K562 (cell line): ENCODE measurements around the gene BCL10. TPM values are rescaled to one million over a fixed set of nuclear protein-coding genes. Genes with fewer than 3 reads are reported as not detected.

Source experiments
- ARNT ChIP-seq, 2 experiments: fragments of 450-650 bp; IDR thresholded peaks; 2 replicates each; pipeline ENCODE4 v1.6.1; 2016; ENCODE audit warnings: mild to moderate bottlenecking in 1 of 2
- BRD4 ChIP-seq: fragments of 200-600 bp; sonication (generic); IDR thresholded peaks from 2 replicates; pipeline ENCODE4 v1.6.1; 2017; ENCODE audit warnings: inconsistent platforms
- NR0B1 ChIP-seq: fragments of 450-650 bp; IDR thresholded peaks from one replicate; pipeline ENCODE4 v1.6.1; 2018; ENCODE audit warnings: mild to moderate bottlenecking, moderate library complexity; ENCODE audit not compliant: partially characterized antibody
- ZNF184 ChIP-seq: sonication (generic); formaldehyde crosslinking; IDR thresholded peaks from 2 replicates; pipeline ENCODE4 v1.5.0; 2020; ENCODE audit warnings: missing genetic modification reagents
- polyA plus RNA-seq, 8 experiments: library from polyadenylated mRNA; depleted of rRNA in 4 of 8; stranded (reverse) in 5 of 8; unstranded in 3 of 8; fragments of >200 nt; fragmentation: Nextera tagmentation in 2 of 8; fragmentation: Illumina TruSeq in 1 of 8; extraction: Ambion mirVana in 2 of 8; extraction: Trizol in 1 of 8; gene quantifications; 2 replicates each; pipeline versions ENCODE4 v1.2.1 to v1.2.3, GENCODE V29; 2011 to 2014; ENCODE audit warnings: inconsistent platforms in 1 of 8, missing spikeins in 1 of 8
- total RNA-seq, 7 experiments: library from RNA; depleted of rRNA in 6 of 7; stranded (reverse); fragments of >200 nt in 6 of 7; fragmentation: Illumina TruSeq in 2 of 7; extraction: Trizol in 2 of 7; gene quantifications; 2 replicates each; pipeline versions ENCODE4 v1.2.1 to v1.2.3, GENCODE V29; 2011 to 2021; ENCODE audit warnings: low replicate concordance in 1 of 7
- TF ChIP-seq, protein P1 (sequence below): fragments of 450-650 bp; IDR thresholded peaks from 2 replicates; pipeline ENCODE4 v1.6.1; 2016; ENCODE audit warnings: mild to moderate bottlenecking, moderate library complexity

BCL10 gene
- total and polyA plus RNA-seq, 9 of the 15 experiments (the other 6 are each of a cell fraction or from before 2014, with no cell fraction given) = 8.0 to 19.4 (median 12.3) TPM

DNA sequence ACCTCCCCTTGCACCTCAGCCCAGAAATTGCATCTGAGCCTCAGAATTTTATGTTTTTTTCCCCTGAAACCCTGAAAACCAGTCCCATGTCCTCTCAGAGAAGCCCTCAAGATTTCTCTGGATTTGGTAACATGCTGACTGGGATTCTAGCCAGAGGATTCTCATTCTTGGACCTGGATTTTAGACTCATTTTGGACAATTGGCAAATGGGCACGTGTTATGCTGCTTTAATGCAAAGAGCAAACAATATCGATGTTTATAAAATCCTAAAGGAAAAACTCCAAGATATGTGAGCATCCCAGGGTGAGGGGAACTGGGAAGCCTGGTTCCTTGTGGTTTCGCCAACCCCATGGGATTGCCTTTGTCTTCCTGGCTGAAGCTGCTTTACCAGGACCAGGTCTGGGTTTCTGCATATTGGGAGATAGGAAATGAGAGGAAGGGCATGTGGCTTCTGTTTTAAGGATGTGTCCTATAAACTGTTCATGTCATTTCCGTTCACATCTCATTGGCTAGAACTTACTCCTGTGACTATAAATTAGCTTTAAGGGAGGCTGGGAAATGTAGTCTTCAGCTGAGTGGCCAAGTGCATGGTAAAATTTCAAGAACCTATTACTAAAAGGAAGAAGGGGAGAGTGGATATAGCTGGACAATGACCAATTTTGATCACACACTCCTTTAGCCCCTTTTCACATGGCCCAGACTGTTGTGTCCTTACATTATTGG lies 27.2 kb upstream of the BCL10 start (continued):
- TF ChIP-seq, protein P1, sequence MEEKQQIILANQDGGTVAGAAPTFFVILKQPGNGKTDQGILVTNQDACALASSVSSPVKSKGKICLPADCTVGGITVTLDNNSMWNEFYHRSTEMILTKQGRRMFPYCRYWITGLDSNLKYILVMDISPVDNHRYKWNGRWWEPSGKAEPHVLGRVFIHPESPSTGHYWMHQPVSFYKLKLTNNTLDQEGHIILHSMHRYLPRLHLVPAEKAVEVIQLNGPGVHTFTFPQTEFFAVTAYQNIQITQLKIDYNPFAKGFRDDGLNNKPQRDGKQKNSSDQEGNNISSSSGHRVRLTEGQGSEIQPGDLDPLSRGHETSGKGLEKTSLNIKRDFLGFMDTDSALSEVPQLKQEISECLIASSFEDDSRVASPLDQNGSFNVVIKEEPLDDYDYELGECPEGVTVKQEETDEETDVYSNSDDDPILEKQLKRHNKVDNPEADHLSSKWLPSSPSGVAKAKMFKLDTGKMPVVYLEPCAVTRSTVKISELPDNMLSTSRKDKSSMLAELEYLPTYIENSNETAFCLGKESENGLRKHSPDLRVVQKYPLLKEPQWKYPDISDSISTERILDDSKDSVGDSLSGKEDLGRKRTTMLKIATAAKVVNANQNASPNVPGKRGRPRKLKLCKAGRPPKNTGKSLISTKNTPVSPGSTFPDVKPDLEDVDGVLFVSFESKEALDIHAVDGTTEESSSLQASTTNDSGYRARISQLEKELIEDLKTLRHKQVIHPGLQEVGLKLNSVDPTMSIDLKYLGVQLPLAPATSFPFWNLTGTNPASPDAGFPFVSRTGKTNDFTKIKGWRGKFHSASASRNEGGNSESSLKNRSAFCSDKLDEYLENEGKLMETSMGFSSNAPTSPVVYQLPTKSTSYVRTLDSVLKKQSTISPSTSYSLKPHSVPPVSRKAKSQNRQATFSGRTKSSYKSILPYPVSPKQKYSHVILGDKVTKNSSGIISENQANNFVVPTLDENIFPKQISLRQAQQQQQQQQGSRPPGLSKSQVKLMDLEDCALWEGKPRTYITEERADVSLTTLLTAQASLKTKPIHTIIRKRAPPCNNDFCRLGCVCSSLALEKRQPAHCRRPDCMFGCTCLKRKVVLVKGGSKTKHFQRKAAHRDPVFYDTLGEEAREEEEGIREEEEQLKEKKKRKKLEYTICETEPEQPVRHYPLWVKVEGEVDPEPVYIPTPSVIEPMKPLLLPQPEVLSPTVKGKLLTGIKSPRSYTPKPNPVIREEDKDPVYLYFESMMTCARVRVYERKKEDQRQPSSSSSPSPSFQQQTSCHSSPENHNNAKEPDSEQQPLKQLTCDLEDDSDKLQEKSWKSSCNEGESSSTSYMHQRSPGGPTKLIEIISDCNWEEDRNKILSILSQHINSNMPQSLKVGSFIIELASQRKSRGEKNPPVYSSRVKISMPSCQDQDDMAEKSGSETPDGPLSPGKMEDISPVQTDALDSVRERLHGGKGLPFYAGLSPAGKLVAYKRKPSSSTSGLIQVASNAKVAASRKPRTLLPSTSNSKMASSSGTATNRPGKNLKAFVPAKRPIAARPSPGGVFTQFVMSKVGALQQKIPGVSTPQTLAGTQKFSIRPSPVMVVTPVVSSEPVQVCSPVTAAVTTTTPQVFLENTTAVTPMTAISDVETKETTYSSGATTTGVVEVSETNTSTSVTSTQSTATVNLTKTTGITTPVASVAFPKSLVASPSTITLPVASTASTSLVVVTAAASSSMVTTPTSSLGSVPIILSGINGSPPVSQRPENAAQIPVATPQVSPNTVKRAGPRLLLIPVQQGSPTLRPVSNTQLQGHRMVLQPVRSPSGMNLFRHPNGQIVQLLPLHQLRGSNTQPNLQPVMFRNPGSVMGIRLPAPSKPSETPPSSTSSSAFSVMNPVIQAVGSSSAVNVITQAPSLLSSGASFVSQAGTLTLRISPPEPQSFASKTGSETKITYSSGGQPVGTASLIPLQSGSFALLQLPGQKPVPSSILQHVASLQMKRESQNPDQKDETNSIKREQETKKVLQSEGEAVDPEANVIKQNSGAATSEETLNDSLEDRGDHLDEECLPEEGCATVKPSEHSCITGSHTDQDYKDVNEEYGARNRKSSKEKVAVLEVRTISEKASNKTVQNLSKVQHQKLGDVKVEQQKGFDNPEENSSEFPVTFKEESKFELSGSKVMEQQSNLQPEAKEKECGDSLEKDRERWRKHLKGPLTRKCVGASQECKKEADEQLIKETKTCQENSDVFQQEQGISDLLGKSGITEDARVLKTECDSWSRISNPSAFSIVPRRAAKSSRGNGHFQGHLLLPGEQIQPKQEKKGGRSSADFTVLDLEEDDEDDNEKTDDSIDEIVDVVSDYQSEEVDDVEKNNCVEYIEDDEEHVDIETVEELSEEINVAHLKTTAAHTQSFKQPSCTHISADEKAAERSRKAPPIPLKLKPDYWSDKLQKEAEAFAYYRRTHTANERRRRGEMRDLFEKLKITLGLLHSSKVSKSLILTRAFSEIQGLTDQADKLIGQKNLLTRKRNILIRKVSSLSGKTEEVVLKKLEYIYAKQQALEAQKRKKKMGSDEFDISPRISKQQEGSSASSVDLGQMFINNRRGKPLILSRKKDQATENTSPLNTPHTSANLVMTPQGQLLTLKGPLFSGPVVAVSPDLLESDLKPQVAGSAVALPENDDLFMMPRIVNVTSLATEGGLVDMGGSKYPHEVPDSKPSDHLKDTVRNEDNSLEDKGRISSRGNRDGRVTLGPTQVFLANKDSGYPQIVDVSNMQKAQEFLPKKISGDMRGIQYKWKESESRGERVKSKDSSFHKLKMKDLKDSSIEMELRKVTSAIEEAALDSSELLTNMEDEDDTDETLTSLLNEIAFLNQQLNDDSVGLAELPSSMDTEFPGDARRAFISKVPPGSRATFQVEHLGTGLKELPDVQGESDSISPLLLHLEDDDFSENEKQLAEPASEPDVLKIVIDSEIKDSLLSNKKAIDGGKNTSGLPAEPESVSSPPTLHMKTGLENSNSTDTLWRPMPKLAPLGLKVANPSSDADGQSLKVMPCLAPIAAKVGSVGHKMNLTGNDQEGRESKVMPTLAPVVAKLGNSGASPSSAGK = peak; percentile 42; the same call in 1 of the 2 replicates
- no peak for TF ChIP-seq ARNT (IDR thresholded peaks at IDR 0.05)
- no peak for TF ChIP-seq NR0B1
- no peak for TF ChIP-seq ZNF184 (CRISPR knock-in tag)
- no peak for TF ChIP-seq BRD4
